Umbilical cord (tissue), 2 donors: ENCODE measurements around the gene CTPS2. TPM values are rescaled to one million over a fixed set of nuclear protein-coding genes. Genes with fewer than 3 reads are reported as not detected.

Source experiments
- DNase-seq: peaks from one replicate; pipeline ENCODE4 v3.0.0-alpha.2; 2015; ENCODE audit warnings: low spot score
- total RNA-seq: library from RNA; depleted of rRNA; stranded (reverse); fragments of >200 nt; gene quantifications from one replicate; pipeline ENCODE4 v1.2.3, GENCODE V29; 2014; ENCODE audit warnings: low replicate concordance; ENCODE audit not compliant: insufficient read depth

The CTPS2 gene
- total RNA-seq, 1 donor from 2014 or later: 17.8 TPM

GRCh38 chrX:16714504-16714903 lies 2.0 kb upstream of the CTPS2 start:
- no peak for DNase-seq

GRCh38 chrX:16711893-16712547 lies 449 bp downstream of the CTPS2 start:
- peak; percentile 3 for DNase-seq

GRCh38 chrX:16711219-16711811 lies 1.2 kb downstream of the CTPS2 start:
- no peak for DNase-seq

- no peak for DNase-seq
Measured at GRCh38 chrX:16708016-16708415, 4.5 kb downstream of the CTPS2 start.

- DNase-seq: no peak
Measured at GRCh38 chrX:16705370-16705769, 7.1 kb downstream of the CTPS2 start.

- DNase-seq: no peak
Measured at GRCh38 chrX:16702700-16703599, 9.5 kb downstream of the CTPS2 start.

- DNase-seq: no peak
Measured at GRCh38 chrX:16700734-16701133, 11.7 kb downstream of the CTPS2 start.

GRCh38 chrX:16699389-16699788 lies 13.1 kb downstream of the CTPS2 start:
- DNase-seq: no peak

GRCh38 chrX:16696956-16697355 lies 15.5 kb downstream of the CTPS2 start:
- no peak for DNase-seq

GRCh38 chrX:16695079-16695676 lies 17.3 kb downstream of the CTPS2 start:
- peak; percentile 25 for DNase-seq

GRCh38 chrX:16687514-16687913 lies 25.0 kb downstream of the CTPS2 start:
- no peak for DNase-seq

GRCh38 chrX:16683007-16683664 lies 29.3 kb downstream of the CTPS2 start:
- DNase-seq: no peak

- no peak for DNase-seq
Measured at GRCh38 chrX:16678689-16679088, 33.8 kb downstream of the CTPS2 start.

- DNase-seq: peak; percentile 57
Measured at GRCh38 chrX:16671005-16671404, 41.5 kb downstream of the CTPS2 start.

- no peak for DNase-seq
Measured at GRCh38 chrX:16666541-16666940, 45.9 kb downstream of the CTPS2 start.

GRCh38 chrX:16665089-16665488 lies 47.4 kb downstream of the CTPS2 start:
- no peak for DNase-seq

- DNase-seq: no peak
Measured at GRCh38 chrX:16664626-16665025, 47.8 kb downstream of the CTPS2 start.

- DNase-seq: no peak
Measured at GRCh38 chrX:16664074-16664473, 48.4 kb downstream of the CTPS2 start.

- no peak for DNase-seq
Measured at GRCh38 chrX:16662402-16662801, 50.1 kb downstream of the CTPS2 start.

- DNase-seq: no peak
Measured at GRCh38 chrX:16661495-16661894, 51.0 kb downstream of the CTPS2 start.

GRCh38 chrX:16659321-16659720 lies 53.1 kb downstream of the CTPS2 start:
- DNase-seq: no peak

GRCh38 chrX:16658284-16658683 lies 54.2 kb downstream of the CTPS2 start:
- DNase-seq: no peak
